GM18870 (cell line): ENCODE data around the gene ATP13A2.
"Not testable (repeated sequence)": the region's sequence is repeated elsewhere in the genome, so short reads cannot be mapped to it uniquely, and the experiment has no call there.

Experiments used
- ATAC-seq: cut with Tn5 transposase; IDR thresholded peaks from one replicate; pipeline ENCODE4 v1.9.1; 2021; ENCODE audit warnings: moderate library complexity; ENCODE audit not compliant: unreplicated experiment

ATP13A2 gene

DNA sequence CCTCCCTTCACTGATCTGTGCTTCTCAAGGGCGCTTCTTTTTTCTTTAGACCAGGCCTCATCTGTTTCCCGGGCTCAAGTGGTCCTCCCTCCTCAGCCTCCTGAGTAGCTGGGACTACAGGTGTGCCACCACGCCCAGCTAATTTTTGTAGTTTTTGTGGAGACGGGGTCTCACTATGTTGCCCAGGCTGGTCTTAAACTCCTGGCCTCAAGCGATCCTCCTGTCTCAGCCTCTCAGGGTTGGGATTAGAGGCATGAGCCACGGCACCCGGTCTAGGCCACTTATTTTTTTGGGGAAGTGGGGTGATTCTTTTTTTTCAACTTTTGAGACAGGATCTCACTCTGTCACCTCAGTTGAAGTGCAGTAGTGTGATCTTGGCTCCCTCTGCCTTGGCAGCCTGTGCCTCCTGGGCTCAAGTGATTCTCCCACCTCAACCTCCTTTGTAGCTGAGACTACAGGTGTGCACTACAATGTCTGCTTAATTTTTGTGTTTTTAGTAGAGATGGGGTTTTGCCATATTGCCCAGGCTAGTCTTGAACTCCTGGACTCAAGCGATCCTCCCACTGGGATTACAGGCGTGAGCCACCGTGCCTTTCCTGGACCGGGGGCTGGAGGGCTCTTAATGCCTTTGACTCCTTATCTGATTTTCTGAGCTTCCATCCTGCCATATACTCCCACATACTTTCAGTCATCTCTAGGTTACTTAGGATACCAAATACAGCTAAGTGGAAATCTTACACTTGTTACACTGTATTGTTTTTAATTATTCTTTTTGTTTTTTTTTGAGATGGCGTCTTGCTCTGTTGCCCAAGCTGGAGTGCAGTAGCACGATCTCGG, 50.2 kb downstream of the ATP13A2 start:
- ATAC-seq, result no peak

DNA sequence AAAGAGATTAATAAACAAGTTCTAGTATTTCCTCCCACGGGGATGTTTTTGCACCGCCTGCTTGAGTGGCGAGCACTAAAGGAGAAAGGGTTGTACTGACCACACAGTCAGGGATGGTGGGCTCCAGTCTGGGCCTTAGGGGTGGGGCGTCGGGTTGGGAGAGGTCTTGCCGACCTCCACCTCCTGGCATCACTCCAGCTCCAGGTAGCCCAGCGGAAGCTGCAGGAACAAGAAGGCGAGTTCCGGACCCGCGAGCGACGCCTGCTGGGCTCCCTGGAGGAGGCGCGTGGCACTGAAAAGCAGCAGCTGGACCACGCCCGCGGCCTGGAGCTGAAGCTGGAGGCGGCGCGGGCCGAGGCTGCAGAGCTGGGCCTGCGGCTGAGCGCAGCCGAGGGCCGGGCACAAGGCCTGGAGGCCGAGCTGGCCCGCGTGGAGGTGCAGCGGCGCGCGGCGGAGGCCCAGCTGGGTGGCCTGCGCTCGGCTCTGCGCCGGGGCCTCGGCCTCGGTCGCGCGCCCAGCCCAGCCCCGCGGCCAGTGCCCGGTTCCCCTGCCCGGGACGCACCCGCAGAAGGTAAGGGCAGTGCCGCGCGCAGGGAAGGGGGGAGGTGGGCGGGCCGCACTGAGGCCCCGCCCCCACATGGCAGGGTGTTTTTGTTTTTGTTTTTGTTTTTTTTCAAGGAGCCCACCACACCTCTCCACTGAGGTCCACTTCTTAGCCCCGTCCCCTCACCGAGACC, 51.0 kb downstream of the ATP13A2 start:
- ATAC-seq, result no peak

DNA sequence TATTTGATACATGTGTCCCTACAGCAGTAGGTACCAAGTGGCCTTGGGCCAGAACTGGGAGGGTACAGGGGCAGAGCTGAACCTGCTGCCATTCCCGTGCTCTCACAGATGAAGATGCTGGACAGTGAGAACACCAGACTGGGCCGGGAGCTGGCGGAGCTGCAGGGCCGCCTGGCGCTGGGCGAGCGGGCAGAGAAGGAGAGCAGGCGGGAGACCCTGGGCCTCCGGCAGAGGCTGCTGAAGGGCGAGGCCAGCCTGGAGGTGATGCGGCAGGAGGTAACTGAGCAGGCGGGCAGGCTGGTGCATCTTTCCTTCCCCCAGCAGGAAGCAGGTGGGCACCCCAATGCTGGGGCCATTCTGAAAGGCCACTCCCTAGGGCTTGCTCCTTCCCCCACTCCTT, 53.3 kb downstream of the ATP13A2 start:
- no peak for ATAC-seq

DNA sequence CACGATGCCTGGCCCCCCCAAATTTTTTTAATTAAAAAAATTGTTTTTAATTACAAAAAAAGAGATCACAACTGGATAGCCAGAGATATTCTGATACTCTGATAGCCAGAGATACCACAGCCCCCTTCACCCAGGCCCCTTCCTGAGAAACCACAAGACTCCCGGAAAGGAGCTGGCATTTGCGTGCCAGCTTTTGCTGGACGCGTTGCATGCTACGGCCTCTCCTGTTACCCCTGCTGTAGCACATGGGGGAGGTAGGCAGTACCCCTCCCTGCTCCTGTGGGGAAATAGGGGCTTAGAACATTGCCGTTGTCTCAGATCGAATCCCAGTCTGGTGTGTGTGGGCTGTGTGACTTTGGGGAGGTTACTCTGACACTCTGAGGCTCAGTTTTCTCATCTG, 54.0 kb downstream of the ATP13A2 start:
- no peak for ATAC-seq

DNA sequence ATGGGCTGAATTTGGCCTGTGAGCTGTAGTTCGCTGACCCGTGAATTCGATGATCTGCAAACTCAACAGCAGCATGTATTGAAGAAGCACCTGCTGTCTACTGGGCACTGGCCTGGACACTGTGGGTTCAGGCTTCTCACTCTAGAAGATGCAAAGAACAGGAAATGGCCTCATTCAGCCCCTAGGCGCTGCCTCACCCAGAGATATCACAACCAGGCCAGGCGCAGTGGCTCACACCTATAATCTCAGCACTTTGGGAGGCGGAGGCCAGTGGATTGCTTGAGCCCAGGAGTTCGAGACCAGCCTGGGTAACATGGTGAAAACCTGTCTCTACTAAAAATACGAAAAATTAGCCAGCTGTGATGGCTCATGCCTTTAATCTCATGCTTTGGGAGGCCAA, 55.0 kb downstream of the ATP13A2 start:
- no peak for ATAC-seq

DNA sequence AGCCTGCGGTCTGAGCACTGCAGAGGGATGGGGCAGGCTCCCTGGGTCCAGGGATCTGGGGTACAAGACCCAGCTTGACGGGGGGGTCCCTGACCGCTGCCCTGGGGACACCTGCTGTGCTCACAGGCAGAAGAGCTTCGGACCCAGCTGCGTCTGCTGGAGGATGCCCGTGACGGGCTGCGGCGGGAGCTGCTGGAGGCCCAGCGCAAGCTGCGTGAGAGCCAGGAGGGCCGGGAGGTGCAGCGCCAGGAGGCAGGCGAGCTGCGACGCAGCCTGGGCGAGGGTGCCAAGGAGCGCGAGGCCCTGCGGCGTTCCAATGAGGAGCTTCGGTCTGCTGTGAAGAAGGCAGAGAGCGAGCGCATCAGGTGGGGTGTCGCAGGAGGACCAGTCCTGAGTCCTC, 56.5 kb downstream of the ATP13A2 start:
- ATAC-seq, result no peak

DNA sequence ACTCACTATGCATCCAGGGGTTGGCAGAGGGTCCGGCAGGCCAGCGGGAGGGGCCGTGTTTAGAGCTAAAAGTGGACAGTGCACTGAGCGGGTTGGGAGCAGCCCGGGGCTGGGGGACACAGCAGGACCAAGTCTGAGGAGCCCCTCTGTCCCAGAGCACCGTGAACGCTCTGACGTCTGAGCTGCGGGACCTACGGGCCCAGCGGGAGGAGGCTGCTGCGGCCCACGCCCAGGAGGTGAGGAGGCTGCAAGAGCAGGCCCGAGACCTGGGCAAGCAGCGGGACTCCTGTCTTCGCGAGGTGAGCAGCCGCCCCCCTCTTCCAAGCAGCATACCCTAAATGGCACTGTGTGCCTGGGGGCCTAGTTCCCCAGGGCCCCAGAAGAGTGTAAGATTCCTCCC, 57.1 kb downstream of the ATP13A2 start:
- no peak for ATAC-seq

DNA sequence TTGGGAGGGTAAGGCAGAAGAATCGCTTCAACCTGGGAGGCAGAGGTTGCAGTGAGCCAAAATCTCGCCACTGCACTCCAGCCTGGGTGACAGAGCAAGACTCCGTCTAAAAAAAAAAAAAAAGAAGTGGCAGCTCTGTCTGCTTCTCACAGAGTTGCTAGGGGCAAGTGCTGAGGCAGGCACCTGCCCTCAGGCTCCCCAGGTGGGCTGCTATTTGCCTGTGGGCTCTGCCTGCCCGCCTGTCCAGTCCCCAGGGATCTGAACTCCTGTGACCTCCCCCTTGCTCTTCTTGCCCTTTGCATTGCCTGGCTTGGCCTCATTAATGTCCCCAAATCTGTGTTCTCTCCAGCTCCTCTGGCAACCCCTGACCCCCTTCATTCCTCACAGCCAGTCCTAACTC, 59.4 kb downstream of the ATP13A2 start:
- not testable (repeated sequence) for ATAC-seq

DNA sequence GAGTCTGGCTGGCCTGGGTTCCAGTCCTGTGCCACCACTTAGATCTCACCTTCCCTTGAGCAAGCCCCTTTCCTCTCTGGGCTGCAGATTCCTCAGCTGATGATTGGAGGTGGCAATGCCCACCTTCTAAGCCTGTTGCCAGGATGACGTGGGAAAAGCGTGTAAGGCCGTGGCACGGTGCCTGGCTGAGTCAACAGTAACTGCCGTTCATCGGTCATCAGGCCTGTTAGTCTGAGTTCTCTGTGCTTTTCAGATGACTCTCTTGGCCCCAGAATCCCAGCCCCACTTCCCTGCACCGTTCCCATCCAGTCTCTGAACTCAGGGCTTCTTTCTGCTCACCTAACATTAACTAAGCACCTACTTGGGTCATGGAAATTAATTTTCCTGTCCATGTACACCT, 62.7 kb downstream of the ATP13A2 start:
- ATAC-seq, result not testable (repeated sequence)

DNA sequence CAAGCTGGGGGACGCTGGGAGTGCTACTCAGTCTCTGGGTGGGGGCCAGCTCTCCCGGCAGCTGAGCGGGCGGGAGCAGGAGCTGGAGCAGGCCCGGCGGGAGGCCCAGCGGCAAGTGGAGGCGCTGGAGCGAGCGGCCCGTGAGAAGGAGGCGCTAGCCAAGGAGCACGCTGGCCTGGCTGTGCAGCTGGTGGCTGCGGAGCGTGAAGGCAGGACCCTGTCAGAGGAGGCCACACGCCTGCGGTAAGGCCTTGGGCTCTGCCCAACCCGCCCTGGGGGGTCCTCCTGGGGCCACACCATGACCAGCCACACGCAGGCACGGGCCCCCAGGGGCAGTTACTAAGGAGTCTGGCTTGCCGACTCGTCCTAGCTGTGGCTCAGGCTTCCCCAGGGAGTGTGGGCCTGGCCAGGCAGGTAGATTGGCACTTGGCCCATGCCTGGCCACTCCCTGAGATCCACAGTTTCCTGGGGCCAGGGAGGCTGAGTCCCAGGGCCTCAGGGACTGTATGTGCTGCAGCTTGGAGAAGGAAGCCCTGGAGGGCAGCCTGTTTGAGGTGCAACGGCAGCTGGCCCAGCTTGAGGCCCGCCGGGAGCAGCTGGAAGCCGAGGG, 63.3 kb downstream of the ATP13A2 start:
- not testable (repeated sequence) for ATAC-seq

DNA sequence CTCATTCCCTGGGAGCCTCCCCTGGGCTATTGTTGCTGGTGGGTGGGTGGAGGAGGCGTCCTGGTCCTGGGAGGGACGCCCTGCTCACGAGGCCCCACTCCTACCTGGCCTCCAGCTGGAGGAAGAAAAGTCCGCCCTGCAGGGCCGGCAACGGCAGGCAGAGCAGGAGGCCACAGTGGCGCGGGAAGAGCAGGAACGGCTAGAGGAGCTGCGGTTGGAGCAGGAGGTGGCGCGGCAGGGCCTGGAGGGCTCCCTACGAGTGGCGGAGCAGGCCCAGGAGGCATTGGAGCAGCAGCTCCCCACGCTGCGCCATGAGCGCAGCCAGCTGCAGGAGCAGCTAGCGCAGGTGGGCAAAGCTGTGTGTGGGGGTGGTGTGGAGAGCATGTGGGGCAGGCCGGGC, 65.1 kb downstream of the ATP13A2 start:
- ATAC-seq, result no peak

DNA sequence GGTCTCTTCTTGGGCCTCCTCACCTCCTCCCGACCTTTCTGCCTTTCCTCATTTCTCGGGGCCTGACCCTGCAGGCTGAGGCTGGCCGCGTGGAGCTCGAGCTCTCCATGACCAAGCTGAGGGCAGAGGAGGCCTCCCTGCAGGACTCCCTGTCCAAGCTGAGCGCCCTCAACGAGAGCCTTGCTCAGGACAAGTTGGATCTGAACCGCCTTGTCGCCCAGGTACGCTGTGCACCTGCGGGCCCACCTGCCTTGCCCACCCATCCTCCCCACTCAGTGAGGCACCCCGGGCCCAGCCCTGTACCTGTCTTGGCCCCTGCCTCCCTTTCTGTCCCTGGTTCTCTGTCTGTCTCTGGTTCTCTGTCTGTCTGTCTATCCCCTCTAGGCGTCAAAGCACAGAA, 65.5 kb downstream of the ATP13A2 start:
- ATAC-seq, result not testable (repeated sequence)

DNA sequence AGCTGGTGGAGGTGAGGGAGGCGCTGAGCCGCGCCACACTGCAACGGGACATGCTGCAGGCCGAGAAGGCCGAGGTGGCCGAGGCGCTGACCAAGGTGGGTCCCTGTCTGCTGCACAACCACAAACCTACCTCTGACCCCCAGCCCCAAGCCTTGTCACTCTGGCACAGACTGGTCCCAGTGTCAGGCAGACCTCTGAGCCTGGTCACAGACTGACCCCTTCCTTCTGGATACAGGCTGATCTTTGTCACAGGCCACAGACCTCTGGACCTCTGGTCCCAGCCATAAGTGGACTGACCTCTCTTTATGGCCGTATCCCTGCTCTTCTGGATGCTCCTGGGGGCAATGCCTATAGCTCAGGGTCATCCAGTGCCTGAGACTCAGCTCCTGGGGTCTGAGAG, 66.2 kb downstream of the ATP13A2 start:
- ATAC-seq, result not testable (repeated sequence)

DNA sequence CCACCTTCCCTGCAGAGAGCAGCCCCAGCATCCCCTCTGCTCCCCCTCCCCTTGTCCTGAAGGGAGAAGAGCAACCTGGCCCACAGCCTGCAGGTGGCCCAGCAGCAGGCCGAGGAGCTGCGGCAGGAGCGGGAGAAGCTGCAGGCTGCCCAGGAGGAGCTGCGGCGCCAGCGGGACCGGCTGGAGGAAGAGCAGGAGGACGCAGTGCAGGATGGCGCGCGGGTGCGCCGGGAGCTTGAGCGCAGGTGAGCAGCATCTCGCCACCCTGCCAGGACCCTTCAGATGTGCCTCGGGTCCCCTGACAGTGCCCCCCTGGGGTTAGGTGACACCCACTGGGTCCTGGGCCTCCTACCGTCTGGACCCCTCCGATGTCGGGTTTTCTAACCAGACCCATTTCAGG, 67.7 kb downstream of the ATP13A2 start:
- no peak for ATAC-seq

DNA sequence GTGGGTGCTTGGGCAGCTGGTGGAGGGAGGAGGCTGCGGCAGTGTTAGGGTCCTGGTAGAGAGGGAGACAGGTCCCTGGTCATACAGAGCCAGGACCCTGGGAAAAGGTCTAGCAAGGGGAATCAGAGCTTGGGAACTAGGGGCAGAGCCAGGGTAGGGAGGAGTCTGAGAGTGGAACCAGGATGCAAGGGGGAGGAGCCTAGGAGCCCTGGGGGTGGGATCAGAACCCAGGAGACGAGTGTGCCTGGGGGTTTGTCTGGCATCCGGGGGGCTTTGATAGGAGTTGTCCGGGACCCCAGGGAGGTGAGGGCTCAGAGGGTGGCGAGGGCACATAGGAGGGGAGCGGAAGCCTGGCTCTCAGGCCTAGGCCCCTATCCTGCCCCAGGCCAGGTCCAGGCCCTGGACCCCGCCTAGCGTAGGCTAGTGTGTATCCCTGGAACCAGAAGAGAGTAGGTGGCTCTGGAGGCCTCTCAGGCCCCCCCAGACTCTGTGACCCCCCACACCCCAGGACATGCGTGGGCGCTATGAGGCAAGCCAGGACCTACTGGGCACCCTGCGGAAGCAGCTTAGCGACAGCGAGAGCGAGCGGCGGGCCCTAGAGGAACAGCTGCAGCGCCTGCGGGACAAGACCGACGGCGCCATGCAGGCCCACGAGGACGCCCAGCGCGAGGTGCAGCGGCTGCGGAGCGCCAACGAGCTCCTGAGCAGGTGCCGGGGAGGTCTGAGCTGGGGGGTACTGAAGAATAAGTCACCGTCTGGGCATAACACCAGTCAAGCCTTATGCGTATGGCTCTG, 72.1 kb downstream of the ATP13A2 start:
- not testable (repeated sequence) for ATAC-seq

DNA sequence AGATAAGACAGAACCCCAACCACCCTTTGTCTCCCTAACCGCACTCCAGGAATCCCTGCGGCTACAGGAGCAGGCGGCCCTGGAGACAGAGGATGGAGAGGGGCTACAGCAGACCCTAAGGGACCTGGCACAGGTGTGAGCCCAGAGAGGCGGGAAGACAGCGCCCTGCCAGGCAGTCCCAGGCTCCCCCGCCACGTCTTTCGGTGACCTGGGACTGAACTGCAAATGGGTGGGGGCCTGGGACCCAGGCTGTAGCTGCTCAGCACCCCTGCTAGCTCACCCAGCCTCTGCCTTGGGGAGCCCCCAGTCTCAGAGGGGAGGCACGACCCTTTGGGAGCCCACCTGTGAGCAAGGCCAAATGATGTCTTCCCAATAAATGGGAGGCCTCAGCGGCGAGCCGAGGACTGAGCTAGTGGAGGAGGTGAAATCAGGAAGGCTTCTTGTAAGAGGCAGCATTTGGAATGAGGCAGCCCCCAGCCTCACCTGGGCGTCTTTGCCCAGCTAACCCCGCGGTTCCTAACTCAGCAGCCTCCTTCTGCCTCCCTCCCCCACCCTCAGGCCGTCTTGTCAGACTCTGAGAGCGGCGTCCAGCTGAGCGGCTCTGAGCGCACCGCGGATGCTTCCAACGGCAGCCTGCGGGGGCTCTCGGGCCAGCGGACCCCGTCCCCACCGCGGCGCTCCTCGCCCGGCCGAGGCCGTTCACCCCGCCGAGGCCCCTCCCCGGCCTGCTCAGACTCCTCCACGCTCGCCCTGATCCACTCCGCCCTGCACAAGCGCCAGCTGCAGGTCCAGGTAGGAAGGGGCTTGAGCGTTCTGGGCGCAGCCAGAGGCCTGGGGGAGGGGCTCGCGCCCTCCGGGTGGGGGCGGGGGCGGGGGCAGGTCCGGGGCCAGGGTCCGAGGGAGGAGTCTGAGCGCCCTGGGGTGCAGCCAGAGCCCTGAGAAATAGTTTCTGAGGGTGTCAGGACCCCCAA, 73.1 kb downstream of the ATP13A2 start:
- no peak for ATAC-seq

DNA sequence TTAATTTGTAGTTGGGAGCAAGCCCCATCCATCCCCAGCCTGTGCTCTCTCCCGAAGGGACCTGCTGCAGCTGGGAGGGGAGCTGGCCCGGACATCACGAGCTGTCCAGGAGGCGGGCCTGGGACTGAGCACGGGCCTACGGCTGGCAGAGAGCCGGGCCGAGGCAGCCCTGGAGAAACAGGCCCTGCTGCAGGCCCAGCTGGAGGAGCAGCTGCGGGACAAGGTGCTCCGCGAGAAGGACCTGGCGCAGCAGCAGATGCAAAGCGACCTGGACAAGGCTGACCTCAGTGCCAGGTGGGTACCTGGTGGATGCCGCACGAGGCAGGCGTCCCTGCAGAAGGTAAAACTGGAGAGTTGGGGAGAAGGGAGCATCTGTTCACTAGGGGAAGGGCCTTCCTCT, 75.1 kb downstream of the ATP13A2 start:
- ATAC-seq, result not testable (repeated sequence)
